HepG2 (cell line): ENCODE data around the gene HAGHL. TPM values are rescaled to one million over a fixed set of nuclear protein-coding genes. Genes with fewer than 3 reads are reported as not detected.

Source experiments
- DZIP1 ChIP-seq: sonication (generic); formaldehyde crosslinking; IDR thresholded peaks from 2 replicates; pipeline ENCODE4 v1.5.0; 2020; ENCODE audit warnings: mild to moderate bottlenecking, missing genetic modification reagents
- FOXA1 ChIP-seq, 2 experiments: fragments of 450-650 bp in 1 of 2; sonication (generic) in 1 of 2; formaldehyde crosslinking in 1 of 2; IDR thresholded peaks; 2 replicates each; pipeline versions ENCODE4 v1.4.0 to v1.6.1; 2016 to 2020; ENCODE audit warnings: missing genetic modification reagents in 1 of 2
- HNRNPL ChIP-seq: fragments of 200-400 bp; formaldehyde crosslinking; IDR thresholded peaks from 2 replicates; pipeline ENCODE4 v1.6.1; 2017; ENCODE audit warnings: mild to moderate bottlenecking, low read depth, low read length
- KLF6 ChIP-seq: IDR thresholded peaks from 2 replicates; pipeline ENCODE4 v1.8.0; 2016; ENCODE audit warnings: missing biosample characterization, missing genetic modification reagents
- MAZ ChIP-seq, 2 experiments: sonication (generic) in 1 of 2; formaldehyde crosslinking in 1 of 2; IDR thresholded peaks; 2 replicates each; pipeline versions ENCODE4 v1.5.0 to v1.6.1; 2012 to 2020; ENCODE audit warnings: low read depth in 2 of 2, mild to moderate bottlenecking in 2 of 2, borderline replicate concordance in 1 of 2, improper control_type of control experiment in 1 of 2, low read length in 1 of 2, missing genetic modification reagents in 1 of 2, moderate library complexity in 1 of 2
- MLXIP ChIP-seq: sonication (generic); formaldehyde crosslinking; IDR thresholded peaks from 2 replicates; pipeline ENCODE4 v1.9.0; 2021; ENCODE audit warnings: missing genetic modification reagents, borderline replicate concordance
- NR3C1 ChIP-seq: sonication (generic); formaldehyde crosslinking; IDR thresholded peaks from 2 replicates; pipeline ENCODE4 v1.4.0; 2020; ENCODE audit warnings: missing genetic modification reagents
- REPIN1 ChIP-seq: sonication (generic); formaldehyde crosslinking; IDR thresholded peaks from 2 replicates; pipeline ENCODE4 v1.8.0; 2022; ENCODE audit warnings: missing genetic modification reagents, low read depth, mild to moderate bottlenecking, borderline replicate concordance
- SATB2 ChIP-seq: sonication (generic); formaldehyde crosslinking; IDR thresholded peaks from 2 replicates; pipeline ENCODE4 v1.5.0; 2020; ENCODE audit warnings: missing genetic modification reagents
- SIN3B ChIP-seq: fragments of 150-350 bp; IDR thresholded peaks from 2 replicates; pipeline ENCODE4 v1.6.1; 2014; ENCODE audit warnings: low read length
- ZKSCAN5 ChIP-seq: sonication (generic); formaldehyde crosslinking; IDR thresholded peaks from 2 replicates; pipeline ENCODE4 v1.5.1; 2020; ENCODE audit warnings: mild to moderate bottlenecking, missing genetic modification reagents
- ZNF292 ChIP-seq: sonication (generic); formaldehyde crosslinking; IDR thresholded peaks from 2 replicates; pipeline ENCODE4 v1.8.1; 2022; ENCODE audit warnings: mild to moderate bottlenecking, low read depth, missing genetic modification reagents, borderline replicate concordance
- ZNF33B ChIP-seq: sonication (generic); formaldehyde crosslinking; IDR thresholded peaks from 2 replicates; pipeline ENCODE4 v1.5.1; 2020; ENCODE audit warnings: mild to moderate bottlenecking, missing genetic modification reagents
- ZNF431 ChIP-seq: sonication (generic); formaldehyde crosslinking; IDR thresholded peaks from 2 replicates; pipeline ENCODE4 v1.9.0; 2022; ENCODE audit warnings: missing genetic modification reagents, low read depth, mild to moderate bottlenecking, borderline replicate concordance
- ZNF441 ChIP-seq: sonication (generic); formaldehyde crosslinking; IDR thresholded peaks from 2 replicates; pipeline ENCODE4 v1.7.0; 2021; ENCODE audit warnings: missing genetic modification reagents, borderline replicate concordance
- ZNF503 ChIP-seq: sonication (generic); formaldehyde crosslinking; IDR thresholded peaks from 2 replicates; pipeline ENCODE4 v1.4.0; 2020; ENCODE audit warnings: missing genetic modification reagents
- ZNF547 ChIP-seq: sonication (generic); formaldehyde crosslinking; IDR thresholded peaks from 2 replicates; pipeline ENCODE4 v1.5.1; 2020; ENCODE audit warnings: mild to moderate bottlenecking, missing genetic modification reagents
- polyA plus RNA-seq, 8 experiments: library from polyadenylated mRNA; depleted of rRNA in 3 of 8; stranded (reverse) in 7 of 8; unstranded in 1 of 8; fragments of >200 nt; fragmentation: Illumina TruSeq in 4 of 8; extraction: Trizol in 4 of 8; gene quantifications; 2 replicates each; pipeline versions ENCODE4 v1.2.1 to v1.2.3, GENCODE V29; 2011 to 2016; ENCODE audit warnings: low read depth in 4 of 8, missing spikeins in 1 of 8, mixed read lengths in 1 of 8; ENCODE audit not compliant: insufficient read depth in 1 of 8
- total RNA-seq, 5 experiments: library from RNA; depleted of rRNA; stranded (reverse); fragments of >200 nt; fragmentation: Illumina TruSeq; extraction: Trizol; gene quantifications; 2 replicates each; pipeline ENCODE4 v1.2.3, GENCODE V29; 2016; ENCODE audit warnings: low read depth in 1 of 5
- TF ChIP-seq, protein P1 (sequence below): sonication (generic); formaldehyde crosslinking; IDR thresholded peaks from 2 replicates; pipeline ENCODE4 v1.4.0; 2020; ENCODE audit warnings: missing genetic modification reagents

The HAGHL gene
- total and polyA plus RNA-seq, 2 of the 13 experiments (the other 11 are each of a cell fraction or from before 2014, with no cell fraction given) = 3.4 to 8.4 TPM

- TF ChIP-seq KLF6 (peak; percentile 97), ZNF547 (CRISPR knock-in tag) (peak; percentile 76; the same call in 1 of the 2 replicates), SIN3B (no peak), ZNF292 (CRISPR knock-in tag) (no peak), FOXA1 (IDR thresholded peaks at IDR 0.05) (no peak), FOXA1 (CRISPR knock-in tag; IDR thresholded peaks at IDR 0.05) (no peak), REPIN1 (CRISPR knock-in tag) (no peak), DZIP1 (CRISPR knock-in tag) (no peak), ZNF431 (no peak), ZNF33B (peak; percentile 67; the same call in 1 of the 2 replicates), SATB2 (CRISPR knock-in tag) (peak; percentile 80; the same call in 1 of the 2 replicates), ZNF441 (CRISPR knock-in tag) (peak; percentile 88), NR3C1 (no peak), ZKSCAN5 (CRISPR knock-in tag) (no peak), MLXIP (peak; percentile 88; the same call in 1 of the 2 replicates), HNRNPL (no peak), MAZ (IDR thresholded peaks at IDR 0.05; ENCODE audit: borderline replicate concordance, low read depth, low read length) (no peak), MAZ (CRISPR knock-in tag; IDR thresholded peaks at IDR 0.05; ENCODE audit: low read depth) (peak; percentile 61), ZNF503 (CRISPR knock-in tag) (0 out of 2 replicates have a peak, but pooled peaks have one; percentile 45)
- TF ChIP-seq, protein P1, sequence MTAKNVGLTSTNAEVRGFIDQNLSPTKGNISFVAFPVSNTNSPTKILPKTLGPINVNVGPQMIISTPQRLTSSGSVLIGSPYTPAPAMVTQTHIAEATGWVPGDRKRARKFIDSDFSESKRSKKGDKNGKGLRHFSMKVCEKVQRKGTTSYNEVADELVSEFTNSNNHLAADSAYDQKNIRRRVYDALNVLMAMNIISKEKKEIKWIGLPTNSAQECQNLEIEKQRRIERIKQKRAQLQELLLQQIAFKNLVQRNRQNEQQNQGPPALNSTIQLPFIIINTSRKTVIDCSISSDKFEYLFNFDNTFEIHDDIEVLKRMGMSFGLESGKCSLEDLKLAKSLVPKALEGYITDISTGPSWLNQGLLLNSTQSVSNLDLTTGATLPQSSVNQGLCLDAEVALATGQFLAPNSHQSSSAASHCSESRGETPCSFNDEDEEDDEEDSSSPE (CRISPR knock-in tag) = no peak
Observed at GRCh38 chr16:700684-701584, 26.0 kb upstream of the HAGHL start (continued).
